NCI-H446 treated with DMSO at 0.1 percent for 48 hours (cell line): ENCODE data around the gene SOBP.
"Not testable (repeated sequence)": the region's sequence is repeated elsewhere in the genome, so short reads cannot be mapped to it uniquely, and the experiment has no call there.

Source experiments
- DNase-seq: peaks from one replicate; lab custom pipeline; 2025; lab: John Stamatoyannopoulos, UW

SOBP gene

GRCh38 chr6:107488174-107488874 lies 1.6 kb upstream of the SOBP start:
- no peak for DNase-seq

GRCh38 chr6:107488875-107489635 lies 862 bp upstream of the SOBP start:
- DNase-seq, result no peak

- DNase-seq, result no peak
These were observed 735 bp downstream of the SOBP start for GRCh38 chr6:107490566-107491137.

GRCh38 chr6:107491138-107491609 lies 1.3 kb downstream of the SOBP start:
- no peak for DNase-seq

GRCh38 chr6:107491760-107492660 lies 2.1 kb downstream of the SOBP start:
- DNase-seq, result peak; percentile 57

- no peak for DNase-seq
These were observed 3.5 kb downstream of the SOBP start for GRCh38 chr6:107493158-107494057.

GRCh38 chr6:107495196-107495643 lies 5.3 kb downstream of the SOBP start:
- DNase-seq, result no peak

- DNase-seq, result no peak
These were observed 6.1 kb downstream of the SOBP start for GRCh38 chr6:107495971-107496370.

- no peak for DNase-seq
These were observed 7.2 kb downstream of the SOBP start for GRCh38 chr6:107496892-107497684.

- DNase-seq, result no peak
These were observed 14.5 kb downstream of the SOBP start for GRCh38 chr6:107504270-107505026.

GRCh38 chr6:107506145-107506544 lies 16.2 kb downstream of the SOBP start:
- DNase-seq, result no peak

GRCh38 chr6:107509506-107509905 lies 19.6 kb downstream of the SOBP start:
- DNase-seq, result no peak

GRCh38 chr6:107510108-107510507 lies 20.2 kb downstream of the SOBP start:
- no peak for DNase-seq

- DNase-seq, result no peak
These were observed 21.6 kb downstream of the SOBP start for GRCh38 chr6:107511511-107511993.

- no peak for DNase-seq
These were observed 23.3 kb downstream of the SOBP start for GRCh38 chr6:107513214-107513613.

GRCh38 chr6:107515955-107516354 lies 26.0 kb downstream of the SOBP start:
- no peak for DNase-seq

GRCh38 chr6:107517274-107517673 lies 27.4 kb downstream of the SOBP start:
- no peak for DNase-seq

- DNase-seq, result not testable (repeated sequence)
These were observed 29.3 kb downstream of the SOBP start for GRCh38 chr6:107519224-107519623.

GRCh38 chr6:107520706-107521105 lies 30.8 kb downstream of the SOBP start:
- not testable (repeated sequence) for DNase-seq
